DMS 273 (cell line): ENCODE results near the gene SDS.
A peak's percentile ranks its signal among the peaks of the same experiment; 100 is the strongest.

Source experiments
- DNase-seq: peaks from one replicate; lab custom pipeline; 2025; ENCODE audit not compliant: unreplicated experiment; lab: John Stamatoyannopoulos, UW

The SDS gene

DNA sequence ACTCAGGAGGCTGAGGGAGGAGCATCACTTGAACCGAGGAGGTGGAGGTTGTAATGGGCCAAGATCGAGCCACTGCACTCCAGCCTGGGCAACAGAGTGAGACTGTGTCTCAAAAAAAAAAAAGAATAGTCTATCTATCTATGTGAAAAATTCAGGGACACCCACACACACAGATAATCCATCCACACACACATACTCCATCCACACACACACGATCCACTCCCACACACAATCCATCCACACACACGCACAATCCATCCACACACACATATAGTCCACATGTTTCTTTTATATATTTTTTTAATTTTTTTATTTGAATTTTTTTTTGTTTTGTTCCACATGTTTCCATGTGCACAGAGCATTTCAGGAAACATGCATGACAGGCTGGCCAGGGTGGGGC lies 3.3 kb downstream of the SDS start:
- no peak for DNase-seq

GRCh38 chr12:113399490-113399889 lies 4.2 kb downstream of the SDS start:
- no peak for DNase-seq

DNA sequence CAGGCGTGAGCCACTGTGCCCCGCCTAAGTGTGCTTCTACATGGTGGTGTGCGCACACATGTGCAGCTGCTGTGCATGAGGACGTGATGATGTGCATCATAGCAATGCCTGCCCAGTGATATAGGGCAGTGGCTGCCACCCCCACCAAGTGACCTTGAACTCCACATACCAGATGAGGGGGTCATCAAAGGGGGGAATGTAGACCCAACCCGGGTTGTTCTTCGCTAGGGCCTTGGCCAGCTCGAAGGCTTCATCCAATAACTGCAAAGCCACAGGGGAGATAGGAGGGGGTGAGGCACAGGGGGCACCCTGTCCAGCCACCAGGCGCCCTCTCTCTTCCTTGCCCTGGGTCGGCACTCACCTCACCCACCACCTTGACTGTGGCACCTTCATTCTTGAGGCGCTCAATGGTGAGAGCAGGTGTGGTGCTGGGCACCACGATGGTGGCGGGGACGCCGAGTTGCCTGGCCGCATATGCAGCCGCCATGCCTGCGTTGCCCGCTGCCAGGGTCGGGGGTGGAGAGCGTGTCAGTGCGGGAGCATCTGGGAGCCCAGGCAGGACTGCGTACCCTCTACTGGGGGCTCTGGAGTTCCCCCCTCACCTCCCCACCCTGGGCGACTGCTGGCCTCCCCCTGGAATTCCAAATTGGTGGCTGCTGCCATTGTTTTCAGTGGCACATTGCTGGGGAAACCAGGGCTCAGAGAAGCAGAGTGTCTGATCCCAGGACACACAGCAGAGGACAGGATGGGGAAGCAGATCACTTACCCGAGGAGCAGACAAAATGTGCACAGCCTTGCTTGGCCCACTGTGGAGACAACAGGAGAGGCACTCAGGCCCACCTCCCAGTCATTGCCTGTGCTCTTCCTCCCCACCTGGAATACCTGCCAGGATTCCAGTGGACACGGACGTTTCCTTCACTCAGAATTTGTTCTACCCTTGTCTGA lies 5.1 kb downstream of the SDS start:
- DNase-seq: no peak

DNA sequence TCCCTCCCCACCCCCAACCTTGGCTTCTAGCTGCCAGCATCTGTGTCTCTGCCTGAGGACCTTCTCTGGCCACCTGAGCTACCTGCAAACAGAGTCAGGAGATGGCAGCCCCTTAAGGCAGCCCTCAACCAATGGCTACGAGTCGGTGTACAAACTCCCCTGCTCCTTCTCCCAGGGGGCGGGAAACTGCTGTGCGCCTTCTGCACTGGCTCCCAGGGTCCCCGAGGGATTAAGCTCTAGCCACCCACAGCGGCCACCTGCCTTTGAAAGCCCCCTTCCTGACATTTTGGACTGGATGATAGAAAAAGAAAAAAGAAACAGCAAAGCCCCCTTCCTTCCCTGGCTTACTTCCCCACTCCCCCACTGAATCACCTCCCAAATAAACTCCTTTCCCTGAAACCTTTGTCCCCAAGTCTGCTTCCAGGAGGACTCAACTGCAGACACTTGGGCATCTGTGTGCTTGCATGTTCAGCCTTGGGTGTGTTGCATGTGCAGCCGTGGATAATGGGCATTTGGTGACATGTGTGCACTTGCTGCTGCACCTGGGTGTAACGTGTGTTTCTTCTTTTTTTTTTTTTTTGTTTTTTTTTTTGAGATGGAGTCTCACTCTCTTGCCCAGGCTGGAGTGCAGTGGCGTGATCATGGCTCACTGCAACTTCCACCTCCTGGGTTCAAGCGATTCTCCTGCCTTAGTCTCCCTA lies 6.0 kb downstream of the SDS start:
- DNase-seq: no peak

DNA sequence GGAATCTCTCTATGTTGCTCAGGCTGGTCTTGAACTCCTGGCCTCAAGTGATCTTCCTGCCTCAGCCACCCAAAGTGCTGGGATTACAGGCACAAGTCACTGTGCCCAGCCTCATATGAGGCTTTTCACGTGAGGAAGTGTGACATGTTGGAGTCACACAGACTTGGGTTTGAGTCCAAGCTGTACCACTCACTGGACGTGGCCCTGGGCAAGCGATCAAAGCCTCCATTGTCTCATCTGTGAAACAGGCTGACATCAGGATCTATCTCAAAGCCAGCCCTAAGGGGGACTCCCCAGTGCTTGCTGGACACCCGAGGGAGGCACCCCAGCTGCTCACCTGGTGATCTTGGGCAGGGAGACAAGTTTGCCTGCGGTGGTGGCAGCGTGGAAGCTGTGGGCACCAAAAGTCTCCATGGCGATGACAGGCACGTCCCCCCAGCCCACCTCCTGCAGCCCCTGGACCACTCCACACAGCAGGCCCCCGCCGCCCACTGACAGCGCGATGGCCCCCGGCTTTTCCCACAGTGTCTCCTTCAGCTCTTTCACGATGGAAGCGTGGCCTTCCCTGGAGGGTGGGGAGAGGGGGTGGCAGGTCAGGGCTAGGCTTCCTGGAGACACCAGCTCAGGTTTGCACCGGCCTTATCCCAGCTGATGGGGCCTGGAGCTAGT lies 6.7 kb downstream of the SDS start:
- no peak for DNase-seq

GRCh38 chr12:113396200-113396599 lies 7.5 kb downstream of the SDS start:
- no peak for DNase-seq

DNA sequence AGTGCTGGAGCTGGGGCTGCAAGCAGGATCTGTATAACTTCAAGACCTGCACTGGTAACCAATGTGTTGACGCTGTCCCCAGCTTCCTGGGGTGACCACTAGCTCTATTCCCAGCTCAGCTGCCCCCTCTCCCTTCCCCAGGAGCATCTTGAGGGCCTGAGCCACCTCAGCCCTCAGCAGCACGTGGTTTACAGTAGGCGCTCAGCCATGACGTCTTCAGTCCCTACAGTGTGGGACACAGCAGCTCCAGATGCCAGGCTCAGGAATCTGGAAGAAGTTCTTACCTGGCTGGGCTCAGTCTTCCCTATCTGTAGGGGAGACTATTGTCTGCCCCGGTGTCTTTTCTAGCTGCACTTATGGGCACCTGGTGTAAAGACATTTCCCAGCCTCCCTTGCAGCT lies 8.6 kb downstream of the SDS start:
- no peak for DNase-seq

- DNase-seq: no peak
These were observed 9.9 kb downstream of the SDS start for GRCh38 chr12:113393749-113394148.

DNA sequence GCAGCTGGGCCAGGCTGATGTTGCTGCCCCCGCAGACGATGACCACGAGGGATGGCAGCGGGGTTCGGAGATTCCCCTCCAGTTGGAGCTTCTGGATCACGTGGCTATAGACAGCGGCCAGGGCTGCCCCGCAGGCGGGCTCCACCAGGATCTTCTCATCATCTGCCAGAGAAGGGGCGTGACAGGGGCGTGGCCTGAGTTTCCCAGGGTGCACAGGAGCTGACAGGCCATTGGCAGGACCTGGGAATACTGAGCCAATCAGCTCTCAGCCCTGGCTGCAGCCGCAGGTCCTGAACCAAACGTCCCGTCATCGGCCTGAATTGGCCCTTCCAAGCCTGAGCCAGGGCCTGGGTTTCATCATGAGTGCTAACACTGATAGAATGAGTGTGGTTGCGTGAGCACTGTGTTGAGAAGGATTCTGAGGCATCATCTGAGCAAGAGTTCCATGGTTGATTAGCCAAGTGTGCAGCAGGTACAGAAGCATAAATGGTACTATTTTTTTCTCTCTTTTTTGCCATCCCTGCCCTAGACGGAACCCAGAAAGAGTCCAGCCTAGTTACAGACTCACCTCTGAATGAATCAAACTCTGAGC lies 10.6 kb downstream of the SDS start:
- DNase-seq: peak; percentile 23

GRCh38 chr12:113392520-113392919 lies 11.2 kb downstream of the SDS start:
- no peak for DNase-seq

GRCh38 chr12:113391650-113392337 lies 11.9 kb downstream of the SDS start:
- DNase-seq: no peak

DNA sequence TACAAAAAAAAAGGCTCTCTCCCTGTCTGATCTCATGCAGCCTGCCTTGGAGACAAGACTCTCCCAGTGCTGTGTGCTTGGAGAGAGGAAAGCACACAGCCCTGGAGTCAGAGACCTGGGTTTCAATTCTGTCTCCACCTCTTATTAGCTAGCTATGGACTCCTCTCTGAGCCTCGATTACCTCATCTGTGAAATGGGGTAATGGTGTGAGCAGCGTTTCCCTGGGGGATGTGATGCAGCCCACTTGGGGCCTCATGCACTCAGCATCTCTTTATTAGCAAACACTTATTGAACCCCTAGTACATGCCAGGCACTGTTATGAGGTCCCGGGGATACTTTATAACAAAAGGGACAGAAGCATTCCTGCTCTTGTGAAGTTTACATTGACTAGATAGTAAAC lies 12.5 kb downstream of the SDS start:
- no peak for DNase-seq

- no peak for DNase-seq
These were observed 13.3 kb downstream of the SDS start for GRCh38 chr12:113390064-113391043.

- no peak for DNase-seq
These were observed 15.3 kb downstream of the SDS start for GRCh38 chr12:113388351-113388750.

GRCh38 chr12:113387631-113388030 lies 16.1 kb downstream of the SDS start:
- DNase-seq: no peak

- no peak for DNase-seq
These were observed 16.7 kb downstream of the SDS start for GRCh38 chr12:113386866-113387566.

GRCh38 chr12:113385282-113385882 lies 18.3 kb downstream of the SDS start:
- DNase-seq: no peak

GRCh38 chr12:113384778-113385177 lies 18.9 kb downstream of the SDS start:
- no peak for DNase-seq

DNA sequence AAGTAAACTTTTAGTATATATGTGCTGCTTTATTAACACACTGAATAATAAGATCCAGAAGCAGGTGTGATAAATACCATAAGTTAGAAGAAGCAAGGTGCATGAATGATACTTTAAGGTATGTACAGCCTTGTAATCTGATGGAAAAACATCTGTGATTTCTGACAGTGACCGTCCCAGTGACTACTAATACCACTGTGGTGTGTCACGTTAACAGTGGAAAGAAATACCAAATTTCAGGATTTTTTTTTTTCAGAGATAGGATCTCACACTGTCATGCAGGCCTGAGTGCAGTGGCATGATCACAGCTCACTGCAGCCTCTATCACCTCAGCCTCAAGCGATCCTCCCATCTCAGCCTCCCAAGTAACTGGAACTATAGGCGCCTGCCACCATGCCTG lies 21.5 kb downstream of the SDS start:
- DNase-seq: no peak
